Measurements from ENCODE around the gene CYP46A1.

CYP46A1 gene

GRCh38 chr14:99728231-99728920, 44.3 kb downstream of the CYP46A1 start:
- DNase-seq = no peak

GRCh38 chr14:99728981-99729451, 44.9 kb downstream of the CYP46A1 start:
- DNase-seq = no peak

DNA sequence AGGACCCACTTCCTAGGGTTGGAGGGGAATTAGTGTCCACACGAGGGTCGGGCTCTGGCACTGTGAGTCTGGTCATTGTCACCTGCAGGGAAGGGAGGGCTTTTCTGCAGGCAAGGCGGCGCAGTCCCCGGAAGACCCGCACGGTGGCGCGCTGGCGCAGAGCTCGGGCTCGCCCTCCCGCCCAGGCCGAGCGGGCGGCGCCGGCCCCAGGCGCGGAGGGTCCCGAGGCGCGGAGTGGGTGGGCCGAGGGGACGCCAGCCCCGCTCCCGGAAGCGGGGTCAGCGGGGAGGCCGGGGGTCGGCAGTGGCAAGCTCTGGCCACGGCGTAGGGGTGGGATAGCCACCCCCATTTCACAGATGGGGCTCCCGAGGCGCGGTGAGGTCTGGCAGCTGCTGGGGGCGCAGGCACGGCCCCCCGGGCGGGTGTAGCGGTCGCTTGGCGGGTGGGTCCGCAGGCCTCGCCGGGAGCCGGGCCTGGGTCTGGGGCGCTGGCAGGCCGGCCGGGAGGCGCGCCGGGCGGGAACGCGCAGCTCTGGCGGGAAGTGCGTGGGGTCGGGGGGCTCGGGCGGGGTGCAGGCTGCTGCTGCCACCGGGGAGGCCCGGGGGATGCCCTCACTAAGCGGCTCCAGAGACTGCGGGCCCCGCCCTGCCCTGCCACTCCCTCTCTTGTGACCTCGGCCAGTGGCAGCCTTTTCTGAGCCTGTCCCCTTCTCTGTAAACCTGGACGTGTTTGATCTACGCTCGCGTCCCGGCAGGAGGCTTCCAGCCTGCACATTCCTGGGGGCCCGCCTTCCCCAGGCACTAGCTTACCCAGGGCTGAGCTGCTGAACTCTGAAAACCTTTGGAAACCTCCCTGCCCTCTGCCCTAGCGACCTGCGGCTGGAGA, 46.1 kb downstream of the CYP46A1 start:
- peak in 34 of 56 donors; percentile 12 to 74 (median 36) for DNase-seq

DNA sequence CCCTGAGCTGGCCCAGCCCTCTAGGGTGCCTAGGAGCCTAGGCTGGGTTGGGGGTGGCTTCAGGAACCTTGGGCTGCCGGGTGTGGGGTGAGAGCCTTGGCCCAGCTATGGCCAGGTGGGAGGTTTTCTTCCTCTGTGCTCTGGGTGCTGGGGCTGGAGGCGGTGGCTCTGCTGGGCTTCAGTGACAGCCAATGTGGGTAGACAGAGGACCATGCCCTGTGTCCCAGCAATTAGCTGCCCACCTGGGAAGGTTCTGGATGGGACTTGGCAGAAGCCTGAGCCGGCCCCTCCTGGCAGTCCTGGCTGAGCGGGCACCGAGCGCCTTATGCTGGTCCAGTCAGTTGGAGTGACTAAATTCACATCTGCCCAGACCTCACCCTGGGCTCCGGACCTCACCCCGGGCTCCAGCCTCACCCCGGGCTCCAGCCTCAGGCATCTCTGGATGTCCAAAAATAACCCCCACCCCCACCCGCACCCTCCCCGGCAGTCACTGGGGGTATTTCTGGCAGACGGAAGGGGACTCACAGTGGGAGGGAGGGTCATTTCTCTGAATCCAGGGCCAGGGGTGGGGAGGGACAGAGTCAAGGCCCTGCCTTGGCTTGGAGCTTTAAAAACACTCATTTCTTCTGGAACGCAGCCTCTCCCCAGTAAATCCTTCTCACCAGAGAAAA, 46.9 kb downstream of the CYP46A1 start:
- DNase-seq = no peak

- DNase-seq = peak in 5 of 56 donors; percentile 17 to 38 (median 27)
Observed at GRCh38 chr14:99731547-99732435, 47.7 kb downstream of the CYP46A1 start.

DNA sequence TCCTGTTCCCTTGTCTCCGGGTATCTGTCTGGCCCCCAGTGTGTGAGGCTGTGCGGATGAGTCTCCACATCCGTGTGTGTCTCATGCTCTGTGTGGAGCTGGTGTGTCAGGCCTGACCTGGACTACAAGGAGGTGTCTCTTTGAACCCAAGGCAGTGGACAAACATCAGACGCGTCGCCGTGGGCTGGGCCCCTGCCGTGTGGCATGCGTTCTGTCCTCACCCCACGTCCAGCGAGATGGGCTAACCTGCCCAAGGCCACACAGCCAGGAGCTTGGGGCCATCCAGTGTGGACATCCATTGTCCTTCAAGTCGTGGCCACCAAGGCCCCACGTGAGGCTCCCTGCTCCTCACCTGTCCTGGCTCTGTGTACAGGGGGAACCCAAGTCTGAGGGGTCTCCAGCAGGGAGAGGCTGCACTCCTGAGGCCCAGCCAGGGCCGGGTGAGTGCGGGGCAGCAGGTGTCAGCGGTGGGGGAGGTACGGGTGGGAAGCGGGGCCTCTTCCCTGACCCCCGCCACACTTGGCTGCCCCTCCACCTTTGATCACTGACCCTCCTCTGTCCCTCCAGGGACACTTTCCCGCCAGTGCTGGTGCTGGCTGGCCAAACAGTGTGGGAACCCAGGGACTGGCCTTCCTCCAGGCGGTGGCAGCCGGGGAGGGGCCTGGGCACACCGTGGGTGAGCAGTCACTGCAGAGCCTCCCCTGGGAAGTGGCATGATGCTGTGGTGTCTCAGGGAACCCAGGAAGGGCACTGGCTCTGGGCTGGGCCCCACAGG, 48.5 kb downstream of the CYP46A1 start:
- DNase-seq = peak in 1 of 56 donors; percentile 32

GRCh38 chr14:99733211-99733539, 49.1 kb downstream of the CYP46A1 start:
- DNase-seq = no peak

DNA sequence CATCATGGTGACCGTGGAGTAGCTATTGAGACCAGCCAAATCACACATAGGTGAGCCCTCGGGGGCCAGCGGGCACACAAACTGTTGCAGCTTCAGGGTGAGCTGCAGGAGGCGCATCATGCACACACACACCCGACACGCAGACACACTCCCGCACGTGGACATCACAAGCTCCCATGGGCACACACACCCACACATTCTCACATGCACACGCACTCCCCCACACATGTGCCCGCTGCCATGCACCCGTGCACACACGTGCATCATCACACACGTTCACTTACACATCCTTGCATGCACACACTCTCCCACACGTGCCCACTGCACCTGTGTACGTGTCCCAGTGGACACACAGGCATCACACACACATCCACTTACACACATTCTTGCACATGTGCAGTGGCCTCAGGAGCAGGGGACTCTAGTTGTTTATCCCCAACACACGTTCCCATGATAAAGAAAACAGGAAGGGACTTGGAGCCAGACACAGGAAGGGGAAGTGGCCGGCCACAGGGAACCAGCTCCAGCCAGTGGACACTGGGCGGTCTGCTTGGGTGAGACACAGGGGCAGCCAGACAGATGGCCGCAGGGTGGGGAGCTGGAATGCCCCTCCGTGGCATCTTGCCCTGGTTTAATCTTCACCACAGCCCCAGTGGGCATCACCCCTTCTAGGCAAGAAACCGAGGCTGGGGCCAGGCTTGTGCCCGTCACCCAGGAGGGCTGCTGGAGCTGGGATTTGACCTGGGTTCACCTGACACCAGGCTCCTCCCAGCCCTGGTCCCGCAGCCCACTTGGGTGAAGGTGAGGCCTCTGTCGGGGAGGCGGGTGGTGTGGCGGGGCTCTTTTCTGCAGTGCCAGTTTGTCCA, 49.7 kb downstream of the CYP46A1 start:
- peak in 5 of 56 donors; percentile 30 to 56 (median 41) for DNase-seq

- no peak for DNase-seq
Observed at GRCh38 chr14:99734406-99735051, 50.4 kb downstream of the CYP46A1 start.

GRCh38 chr14:99735189-99736135, 51.4 kb downstream of the CYP46A1 start:
- DNase-seq = no peak

DNA sequence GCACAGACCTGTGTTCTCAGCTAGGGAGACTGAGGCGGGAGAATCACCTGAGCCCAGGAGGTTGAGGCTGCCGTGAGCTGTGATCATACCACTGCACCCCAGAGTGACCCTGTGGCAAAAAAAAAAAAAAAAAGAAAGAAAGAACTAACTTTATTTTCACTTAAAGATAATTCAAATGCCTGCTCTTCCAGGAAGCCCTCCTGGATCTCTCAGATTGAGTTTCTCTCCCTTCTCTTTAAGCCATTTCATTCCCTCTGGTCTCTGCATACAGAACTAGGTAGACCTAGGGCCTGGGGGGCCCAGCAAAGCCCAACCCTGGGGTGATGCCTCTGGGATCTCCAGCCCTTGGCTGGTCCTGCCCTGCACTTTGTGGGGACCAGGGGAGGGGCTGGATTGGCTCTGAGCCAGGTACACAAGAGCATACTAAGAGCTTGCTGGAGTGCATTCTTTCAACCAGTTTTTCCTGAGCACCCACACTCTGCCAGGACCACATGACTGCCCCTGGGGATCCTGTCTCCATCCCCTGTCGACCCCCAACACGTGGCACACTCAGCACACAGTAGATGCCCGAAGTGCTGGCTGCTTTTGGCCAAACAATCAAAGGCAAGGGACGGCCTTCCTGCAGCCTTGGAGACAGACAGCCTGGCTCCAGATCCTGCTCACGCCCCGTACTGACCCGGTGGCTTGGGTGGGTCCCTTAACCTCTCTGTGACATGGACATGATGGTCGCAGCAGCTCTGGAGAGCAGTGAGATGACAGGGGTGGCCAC, 52.7 kb downstream of the CYP46A1 start:
- DNase-seq = no peak

DNA sequence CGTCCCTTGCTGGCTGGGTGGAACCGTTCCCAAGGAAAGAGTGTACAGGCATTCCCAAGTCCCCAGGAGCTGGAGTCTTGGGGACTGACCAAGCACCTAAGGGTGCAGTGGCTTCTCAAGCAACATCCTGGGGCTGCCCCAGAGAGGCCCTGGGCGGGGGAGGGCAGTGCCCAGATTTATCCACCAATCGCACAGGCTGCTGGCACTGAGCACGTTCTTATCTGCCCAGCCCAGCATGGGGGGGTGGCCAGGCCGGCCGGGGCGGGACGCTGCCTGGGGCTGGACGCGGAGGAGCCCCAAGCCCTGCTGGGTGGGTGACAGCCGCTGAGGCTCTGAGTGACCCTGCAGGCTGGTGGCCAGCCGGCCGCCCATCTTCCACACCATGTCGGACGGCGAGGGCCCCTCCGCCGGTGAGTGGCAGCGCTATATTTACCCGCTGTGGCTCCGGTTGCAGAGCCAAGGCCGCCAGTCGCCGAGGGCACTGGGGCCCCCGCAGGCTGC, 53.4 kb downstream of the CYP46A1 start:
- peak in 17 of 56 donors; percentile 11 to 56 (median 27) for DNase-seq

DNA sequence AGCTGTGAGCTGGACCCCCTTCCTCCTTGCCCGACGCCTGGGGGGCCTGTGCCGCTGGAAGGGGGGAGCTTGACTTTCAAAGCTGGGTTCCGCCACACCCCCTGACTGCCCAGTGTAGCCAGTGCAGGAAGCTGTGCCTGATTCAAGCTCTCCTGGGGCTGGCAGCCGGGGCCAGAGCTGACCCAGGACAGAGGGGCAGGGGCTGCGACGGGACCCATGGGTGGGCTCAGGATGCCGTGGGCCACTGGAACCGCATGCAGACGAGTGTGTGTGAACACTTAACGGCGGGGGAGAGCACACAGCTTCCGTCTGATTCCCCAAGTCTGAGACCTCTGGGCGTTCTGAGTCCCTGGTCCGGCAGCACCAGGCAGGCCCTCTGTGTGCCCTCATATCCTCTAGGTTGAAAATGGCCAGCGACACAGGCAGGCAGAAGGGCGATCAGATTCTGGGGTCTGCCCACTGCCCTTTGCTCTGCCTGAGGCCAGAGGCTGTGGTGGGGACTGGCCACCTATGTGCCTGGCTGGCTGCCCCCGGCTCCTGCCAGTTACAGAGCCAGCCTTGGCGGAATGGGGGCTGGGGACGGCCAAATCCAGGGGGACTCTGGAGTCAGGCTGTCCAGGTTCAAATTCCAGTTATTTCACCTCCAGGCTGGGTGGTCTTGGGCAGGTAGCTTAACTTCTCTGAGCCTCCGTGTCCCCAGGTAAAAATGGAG, 54.0 kb downstream of the CYP46A1 start:
- no peak for DNase-seq

DNA sequence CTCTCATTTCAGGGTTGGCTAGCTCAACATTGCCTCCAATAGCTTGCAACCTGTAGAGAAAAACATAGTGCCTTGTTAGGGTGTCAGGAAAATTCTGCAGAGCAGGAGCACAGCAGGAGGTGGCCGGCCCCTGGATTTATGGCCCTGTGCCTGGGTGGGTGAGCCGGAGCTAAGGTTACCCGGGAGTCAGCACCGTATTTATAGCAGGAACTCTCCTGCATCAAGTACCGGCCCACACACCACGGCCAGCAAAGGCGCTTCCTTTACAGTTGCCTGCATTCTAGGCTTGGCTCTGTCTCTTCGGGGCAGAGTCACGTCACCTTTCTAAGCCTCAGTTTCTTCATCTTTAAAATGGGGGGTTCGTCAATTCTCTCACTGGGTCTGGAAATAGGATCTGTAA, 56.3 kb downstream of the CYP46A1 start:
- no peak for DNase-seq

- no peak for DNase-seq
Observed at GRCh38 chr14:99741227-99741976, 57.3 kb downstream of the CYP46A1 start.

Measured in nucleus accumbens (tissue), 56 donors.